ENCODE data around the gene TMEM238L. TPM values are rescaled to one million over a fixed set of nuclear protein-coding genes. Genes with fewer than 3 reads are reported as not detected.

TMEM238L gene
- total RNA-seq, 8 experiments from 2014 or later = 0.19 to 1.1 (median 0.59) TPM; not detected in 5

- Histone ChIP-seq H3K27ac (no peak overlapping the region), H3K4me1 (replicated peaks in 1 of 2) (peaks cover 18 to 24% of the 10 kb centered on the region in 2 donors), H3K4me3 (no peak overlapping the region)
- ATAC-seq (replicated peaks in 6 of 8) = no peak
- in situ Hi-C loops (cut with MboI; ENCODE audit: low pct_unique_long_range_greater_than_20kb in 2 of 9, low sequenced_read_pairs in 9 of 9, unreplicated experiment in 9 of 9) = loop anchor here in 1 of 9 experiments (5.0 kb wide), 1 partner anchor 92 kb away; no protein-coding TSS in a partner anchor
- 93 to 100% (median 98%) methylated on average over 2 to 4 of the region's 4 CpGs; no CpG with 5 or more reads in 6 of the 10 experiments for whole genome bisulfite sequencing, 10 experiments
Observed at GRCh38 chr17:10750210-10750609, 53.7 kb downstream of the TMEM238L start.

GRCh38 chr17:10748531-10749181 lies 55.2 kb downstream of the TMEM238L start:
- peaks cover 17 to 21% of the 10 kb centered on the region in 2 donors for H3K4me1 ChIP-seq (replicated peaks in 1 of 2)
- H3K27ac ChIP-seq = peak overlapping the region in 1 of 2 donors; percentile 16
- in situ Hi-C loops (cut with MboI; ENCODE audit: low pct_unique_long_range_greater_than_20kb in 2 of 9, low sequenced_read_pairs in 9 of 9, unreplicated experiment in 9 of 9) = loop anchor here in 4 of 9 experiments (10.0 to 25.0 kb wide), 3 partner anchors 89 to 389 kb away; partner anchors contain the start of gene PIRT (in 2 of the 4)
- no peak overlapping the region for H3K4me3 ChIP-seq
- peak; percentile 35 to 93 (median 78) for ATAC-seq (replicated peaks in 6 of 8)
- WGBS, 10 experiments = 0 to 65% (median 50%) methylated on average over 1 to 6 of the region's 9 CpGs; no CpG with 5 or more reads in 3 of the 10 experiments

DNA sequence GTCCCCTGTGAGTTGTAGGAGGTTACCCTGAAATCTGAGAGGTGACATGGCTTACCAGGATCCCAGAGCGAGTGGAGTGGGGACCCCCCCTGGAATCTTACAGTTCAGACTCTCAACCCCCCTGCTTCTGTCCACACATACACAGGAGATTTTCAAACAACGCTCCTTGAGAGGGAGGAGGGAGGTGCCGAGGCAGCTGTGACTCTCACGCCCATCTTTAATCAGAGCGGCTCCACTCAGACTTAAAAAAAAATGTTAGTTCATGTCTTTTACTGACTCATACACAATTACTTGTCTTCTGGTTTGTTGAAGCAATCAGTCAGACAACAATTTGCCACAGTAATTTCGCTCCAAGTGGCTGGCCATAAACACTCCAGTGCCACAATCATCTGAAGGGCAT lies 58.7 kb downstream of the TMEM238L start:
- Histone ChIP-seq H3K4me1 (replicated peaks in 1 of 2) (peaks cover 16 to 17% of the 10 kb centered on the region in 2 donors), H3K27ac (no peak overlapping the region), H3K4me3 (no peak overlapping the region)
- 0 to 93% (median 73%) methylated on average over 1 to 6 of the region's 6 CpGs; no CpG with 5 or more reads in 2 of the 10 experiments for WGBS, 10 experiments
- ATAC-seq (replicated peaks in 6 of 8) = peak in 7 of 8 experiments; percentile 43 to 75 (median 55)
- in situ Hi-C loops (cut with MboI; ENCODE audit: low pct_unique_long_range_greater_than_20kb in 2 of 9, low sequenced_read_pairs in 9 of 9, unreplicated experiment in 9 of 9) = loop anchor here in 4 of 9 experiments (10.0 to 25.0 kb wide), 3 partner anchors 92 to 392 kb away; partner anchors contain the start of gene PIRT (in 2 of the 4)

Other genes with a start within 250 kb of the TMEM238L start
- 1 to 10 TPM in 7 of 8 experiments, under 1 TPM in 1; 0.94 to 4.2 (median 1.6) TPM for gene MYH3, start 146.8 kb downstream of the TMEM238L start, total RNA-seq
- 10 to 100 TPM; 15.0 to 45.2 (median 20.9) TPM for gene SCO1, start 106.6 kb downstream of the TMEM238L start, total RNA-seq
- gene ADPRM, start 106.5 kb downstream of the TMEM238L start, total RNA-seq = 10 to 100 TPM; 10.0 to 18.5 (median 16.6) TPM
- 10 to 100 TPM in 2 of 8 experiments, 1 to 10 TPM in 6; 1.1 to 18.7 (median 1.9) TPM for gene TMEM220, start 74.1 kb downstream of the TMEM238L start, total RNA-seq
- 10 to 100 TPM in 2 of 8 experiments, 1 to 10 TPM in 2, under 1 TPM in 4; 0.17 to 28.4 (median 0.77) TPM for gene PIRT, start 34.0 kb upstream of the TMEM238L start, total RNA-seq